T-helper 1 cell treated with Interleukin-12 subunit alpha and Interleukin-12 subunit beta and Interleukin-4 antibody, amounts not matched to agents 30 μg/mL and 1 μg/mL, for 36 hours (primary cell): ENCODE measurements around the gene NRAP.

ENCODE experiments used
- H3K27ac Mint-ChIP-seq: one replicate; pipeline ENCODE4 v1.8.0; 2021; ENCODE audit warnings: mild to moderate bottlenecking, mixed read lengths
- H3K27me3 Mint-ChIP-seq: one replicate; pipeline ENCODE4 v1.8.0; 2021; ENCODE audit warnings: low read depth, mixed read lengths
- H3K36me3 Mint-ChIP-seq: one replicate; pipeline ENCODE4 v1.8.0; 2021; ENCODE audit warnings: low read depth, mixed read lengths
- H3K4me1 Mint-ChIP-seq: one replicate; pipeline ENCODE4 v1.8.0; 2021; ENCODE audit warnings: low read depth, mixed read lengths
- H3K4me3 Mint-ChIP-seq: one replicate; pipeline ENCODE4 v1.8.0; 2021; ENCODE audit warnings: mild to moderate bottlenecking, moderate library complexity, mixed read lengths
- H3K9me3 Mint-ChIP-seq: one replicate; pipeline ENCODE4 v1.8.0; 2021; ENCODE audit warnings: mixed read lengths

Gene NRAP

GRCh38 chr10:113613977-113614690, 49.7 kb downstream of the NRAP start:
- Mint-ChIP-seq H3K4me3 (no peak overlapping the region), H3K36me3 (no peaks in the 10 kb centered on the region), H3K9me3 (no peaks in the 10 kb centered on the region), H3K27me3 (peaks cover 55% of the 10 kb centered on the region), H3K27ac (no peak overlapping the region), H3K4me1 (no peaks in the 10 kb centered on the region)

GRCh38 chr10:113613427-113613826, 50.4 kb downstream of the NRAP start:
- Mint-ChIP-seq H3K27ac (no peak overlapping the region), H3K27me3 (peaks cover 55% of the 10 kb centered on the region), H3K9me3 (no peaks in the 10 kb centered on the region), H3K4me3 (no peak overlapping the region), H3K36me3 (no peaks in the 10 kb centered on the region), H3K4me1 (no peaks in the 10 kb centered on the region)

GRCh38 chr10:113612154-113612553, 51.7 kb downstream of the NRAP start:
- no peaks in the 10 kb centered on the region for H3K4me1 Mint-ChIP-seq
- H3K9me3 Mint-ChIP-seq: no peaks in the 10 kb centered on the region
- no peaks in the 10 kb centered on the region for H3K36me3 Mint-ChIP-seq
- peaks cover 47% of the 10 kb centered on the region for H3K27me3 Mint-ChIP-seq
- no peak overlapping the region for H3K4me3 Mint-ChIP-seq
- no peak overlapping the region for H3K27ac Mint-ChIP-seq

- Mint-ChIP-seq H3K27me3 (peaks cover 35% of the 10 kb centered on the region), H3K36me3 (no peaks in the 10 kb centered on the region), H3K9me3 (no peaks in the 10 kb centered on the region), H3K4me3 (no peak overlapping the region), H3K27ac (no peak overlapping the region), H3K4me1 (no peaks in the 10 kb centered on the region)
These were observed 52.9 kb downstream of the NRAP start for GRCh38 chr10:113610631-113611601.

GRCh38 chr10:113609704-113610108, 54.1 kb downstream of the NRAP start:
- H3K4me3 Mint-ChIP-seq: no peak overlapping the region
- no peak overlapping the region for H3K27ac Mint-ChIP-seq
- H3K27me3 Mint-ChIP-seq: peaks cover 31% of the 10 kb centered on the region
- no peaks in the 10 kb centered on the region for H3K36me3 Mint-ChIP-seq
- H3K9me3 Mint-ChIP-seq: no peaks in the 10 kb centered on the region
- no peaks in the 10 kb centered on the region for H3K4me1 Mint-ChIP-seq

GRCh38 chr10:113605268-113605978, 58.4 kb downstream of the NRAP start:
- H3K27ac Mint-ChIP-seq: no peak overlapping the region
- H3K36me3 Mint-ChIP-seq: no peaks in the 10 kb centered on the region
- H3K4me3 Mint-ChIP-seq: no peak overlapping the region
- H3K27me3 Mint-ChIP-seq: peaks cover 1% of the 10 kb centered on the region
- H3K4me1 Mint-ChIP-seq: no peaks in the 10 kb centered on the region
- no peaks in the 10 kb centered on the region for H3K9me3 Mint-ChIP-seq

- H3K9me3 Mint-ChIP-seq: no peaks in the 10 kb centered on the region
- H3K27me3 Mint-ChIP-seq: no peaks in the 10 kb centered on the region
- H3K27ac Mint-ChIP-seq: no peak overlapping the region
- no peaks in the 10 kb centered on the region for H3K36me3 Mint-ChIP-seq
- H3K4me1 Mint-ChIP-seq: no peaks in the 10 kb centered on the region
- H3K4me3 Mint-ChIP-seq: no peak overlapping the region
These were observed 59.3 kb downstream of the NRAP start for GRCh38 chr10:113604572-113604971.

GRCh38 chr10:113603057-113603777, 60.6 kb downstream of the NRAP start:
- Mint-ChIP-seq H3K36me3 (no peaks in the 10 kb centered on the region), H3K27me3 (no peaks in the 10 kb centered on the region), H3K9me3 (no peaks in the 10 kb centered on the region), H3K4me1 (no peaks in the 10 kb centered on the region), H3K4me3 (no peak overlapping the region), H3K27ac (no peak overlapping the region)

- no peak overlapping the region for H3K4me3 Mint-ChIP-seq
- H3K4me1 Mint-ChIP-seq: no peaks in the 10 kb centered on the region
- no peaks in the 10 kb centered on the region for H3K36me3 Mint-ChIP-seq
- H3K27me3 Mint-ChIP-seq: no peaks in the 10 kb centered on the region
- no peaks in the 10 kb centered on the region for H3K9me3 Mint-ChIP-seq
- no peak overlapping the region for H3K27ac Mint-ChIP-seq
These were observed 63.3 kb downstream of the NRAP start for GRCh38 chr10:113600569-113600968.

GRCh38 chr10:113594652-113595051, 69.2 kb downstream of the NRAP start:
- Mint-ChIP-seq H3K36me3 (no peaks in the 10 kb centered on the region), H3K27me3 (peaks cover 4% of the 10 kb centered on the region), H3K4me3 (no peak overlapping the region)

GRCh38 chr10:113592380-113592779, 71.5 kb downstream of the NRAP start:
- no peak overlapping the region for H3K27ac Mint-ChIP-seq
- no peaks in the 10 kb centered on the region for H3K36me3 Mint-ChIP-seq
- H3K27me3 Mint-ChIP-seq: peaks cover 4% of the 10 kb centered on the region
- H3K9me3 Mint-ChIP-seq: no peaks in the 10 kb centered on the region
- H3K4me1 Mint-ChIP-seq: peaks cover 2% of the 10 kb centered on the region
- no peak overlapping the region for H3K4me3 Mint-ChIP-seq

More at GRCh38 chr10:113594652-113595051, 69.2 kb downstream of the NRAP start:
- no peaks in the 10 kb centered on the region for H3K9me3 Mint-ChIP-seq
- H3K4me1 Mint-ChIP-seq: peaks cover 2% of the 10 kb centered on the region
- no peak overlapping the region for H3K27ac Mint-ChIP-seq

- no peak overlapping the region for H3K27ac Mint-ChIP-seq
- no peaks in the 10 kb centered on the region for H3K36me3 Mint-ChIP-seq
- peaks cover 4% of the 10 kb centered on the region for H3K27me3 Mint-ChIP-seq
- H3K4me3 Mint-ChIP-seq: no peak overlapping the region
- H3K4me1 Mint-ChIP-seq: peaks cover 2% of the 10 kb centered on the region
- no peaks in the 10 kb centered on the region for H3K9me3 Mint-ChIP-seq
These were observed 73.3 kb downstream of the NRAP start for GRCh38 chr10:113590581-113590980.

- Mint-ChIP-seq H3K4me1 (peaks cover 2% of the 10 kb centered on the region), H3K36me3 (no peaks in the 10 kb centered on the region), H3K27ac (no peak overlapping the region), H3K4me3 (no peak overlapping the region), H3K27me3 (peaks cover 7% of the 10 kb centered on the region), H3K9me3 (no peaks in the 10 kb centered on the region)
These were observed 74.6 kb downstream of the NRAP start for GRCh38 chr10:113589201-113589770.

- no peaks in the 10 kb centered on the region for H3K4me1 Mint-ChIP-seq
- no peaks in the 10 kb centered on the region for H3K9me3 Mint-ChIP-seq
- no peak overlapping the region for H3K27ac Mint-ChIP-seq
- H3K4me3 Mint-ChIP-seq: no peak overlapping the region
- H3K27me3 Mint-ChIP-seq: peaks cover 4% of the 10 kb centered on the region
- no peaks in the 10 kb centered on the region for H3K36me3 Mint-ChIP-seq
These were observed 77.9 kb downstream of the NRAP start for GRCh38 chr10:113585949-113586348.
